Activated naive CD8-positive, alpha-beta T cell treated with anti-CD3 and anti-CD28 coated beads, Interleukin-2, amount 50 U/mL, for 16 hours (primary cell): ENCODE results near the gene CBX2.
A peak's percentile ranks its signal among the peaks of the same experiment; 100 is the strongest.

ENCODE experiments used
- DNase-seq: peaks from one replicate; pipeline ENCODE4 v3.0.0-alpha.2; 2020; ENCODE audit warnings: low read depth, low spot score

The CBX2 gene

GRCh38 chr17:79799174-79799537, 21.2 kb downstream of the CBX2 start:
- no peak for DNase-seq

- DNase-seq = no peak
Measured at GRCh38 chr17:79799538-79800324, 21.8 kb downstream of the CBX2 start.

DNA sequence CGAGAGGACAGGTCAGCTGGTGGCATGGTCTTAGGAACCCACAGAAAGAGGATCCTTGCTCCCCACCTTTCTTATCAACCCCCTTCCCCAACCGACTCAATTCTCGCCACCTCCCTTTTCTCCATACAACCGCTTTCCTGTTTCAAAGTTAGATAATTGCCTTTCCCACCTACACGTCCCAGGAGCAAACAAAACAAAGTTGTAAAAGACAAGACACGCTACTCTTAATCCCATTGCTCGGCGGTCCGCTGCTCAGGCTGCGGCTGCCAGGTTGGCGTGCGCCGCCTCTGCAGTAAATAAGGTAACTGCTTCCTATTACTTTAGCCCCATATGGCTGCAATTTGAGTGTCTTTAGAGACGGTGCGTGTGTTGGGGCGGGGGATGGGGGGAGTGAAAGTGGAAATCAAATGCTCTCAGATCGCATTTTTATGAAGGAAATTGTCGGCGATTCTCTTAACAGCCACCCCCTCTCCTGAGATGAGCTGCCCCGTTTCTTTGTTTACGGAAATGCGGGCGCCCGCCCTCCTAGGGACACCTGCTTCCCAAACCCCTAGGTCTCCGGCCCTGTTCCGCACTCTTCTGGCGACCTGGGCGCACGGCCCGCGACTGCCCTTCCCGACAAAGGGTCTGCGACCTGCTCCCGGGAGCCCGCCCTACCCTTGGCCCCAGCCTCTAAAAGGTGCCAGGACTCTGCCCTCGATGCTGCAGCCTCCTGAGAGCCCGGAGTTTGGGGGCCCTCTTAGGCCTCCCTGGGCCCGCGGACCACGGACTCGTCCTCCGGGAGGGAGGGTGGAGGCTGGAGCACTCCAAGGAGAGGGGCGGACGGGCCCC, 22.6 kb downstream of the CBX2 start:
- no peak for DNase-seq

DNA sequence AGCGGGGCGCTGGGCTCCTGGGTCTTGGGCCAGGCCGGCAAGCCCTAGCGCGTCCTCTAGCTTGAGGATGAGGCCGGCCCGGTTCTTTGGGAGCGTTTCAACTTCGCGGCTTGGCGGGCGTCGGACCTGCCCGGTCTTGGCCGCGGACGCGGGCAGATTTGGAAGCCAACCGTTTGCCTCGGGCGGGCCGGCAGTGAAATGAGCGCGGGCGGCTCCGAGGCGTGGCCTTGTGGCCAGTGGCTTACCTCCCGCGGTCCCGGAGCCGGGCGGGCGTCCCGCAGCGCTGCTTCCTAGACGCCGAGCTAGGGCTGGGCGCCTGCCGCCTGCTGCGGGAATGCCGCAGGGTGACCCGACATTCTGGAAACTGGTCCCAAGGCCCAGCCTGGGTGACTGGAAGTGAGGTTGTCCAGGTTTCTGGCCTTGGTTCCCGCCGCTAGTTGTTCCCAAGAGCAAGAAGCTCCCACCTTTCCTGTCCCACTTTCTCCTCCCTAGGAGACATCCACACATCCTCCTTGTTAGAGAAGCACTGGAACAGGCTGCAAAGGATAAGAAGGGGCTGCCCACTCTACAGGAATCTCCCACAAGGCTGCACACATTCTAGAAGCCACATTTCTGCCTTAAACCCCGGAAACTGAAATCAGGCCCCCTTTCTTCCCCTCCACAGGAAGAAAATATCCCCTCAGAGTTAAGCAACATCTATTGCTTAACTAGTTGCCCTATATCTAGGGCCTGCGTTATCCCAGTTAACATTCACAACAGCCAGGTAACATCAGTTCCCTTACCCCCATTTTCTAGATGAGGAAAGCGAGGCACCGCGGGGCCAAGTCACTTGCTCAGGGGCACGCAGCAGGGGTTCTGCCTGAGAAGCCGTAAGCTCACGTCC, 23.4 kb downstream of the CBX2 start:
- DNase-seq = no peak

GRCh38 chr17:79802039-79802735, 24.2 kb downstream of the CBX2 start:
- DNase-seq = no peak

- no peak for DNase-seq
Measured at GRCh38 chr17:79802736-79803420, 24.9 kb downstream of the CBX2 start.

DNA sequence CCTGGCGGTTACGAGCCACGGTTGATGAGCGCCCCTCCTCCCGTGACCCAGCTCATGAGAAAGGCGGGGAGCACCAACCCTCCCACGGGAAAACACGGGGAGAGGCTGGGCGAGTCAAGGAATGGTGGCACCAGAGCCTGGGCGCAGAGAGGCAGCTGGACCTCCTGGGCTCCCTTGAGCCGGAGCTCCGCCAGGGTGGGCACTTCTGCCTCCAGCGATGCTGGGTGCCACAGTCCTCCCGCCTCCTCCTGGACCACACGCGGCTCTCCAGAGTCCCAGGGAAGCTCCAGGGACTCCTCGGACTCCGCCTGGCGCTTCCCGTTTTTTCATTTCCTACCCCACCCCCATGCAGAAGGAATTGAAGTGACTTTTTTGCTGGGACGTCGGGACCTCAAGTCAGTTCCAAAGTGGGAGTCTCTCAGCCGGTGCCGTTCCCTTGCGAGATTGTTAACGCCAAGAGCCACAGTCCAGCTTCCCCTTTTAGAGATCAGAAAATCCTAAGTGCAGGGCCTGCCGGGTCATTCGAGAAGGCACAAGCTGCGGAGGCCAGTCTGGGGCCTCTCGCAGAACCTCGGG, 25.6 kb downstream of the CBX2 start:
- no peak for DNase-seq

DNA sequence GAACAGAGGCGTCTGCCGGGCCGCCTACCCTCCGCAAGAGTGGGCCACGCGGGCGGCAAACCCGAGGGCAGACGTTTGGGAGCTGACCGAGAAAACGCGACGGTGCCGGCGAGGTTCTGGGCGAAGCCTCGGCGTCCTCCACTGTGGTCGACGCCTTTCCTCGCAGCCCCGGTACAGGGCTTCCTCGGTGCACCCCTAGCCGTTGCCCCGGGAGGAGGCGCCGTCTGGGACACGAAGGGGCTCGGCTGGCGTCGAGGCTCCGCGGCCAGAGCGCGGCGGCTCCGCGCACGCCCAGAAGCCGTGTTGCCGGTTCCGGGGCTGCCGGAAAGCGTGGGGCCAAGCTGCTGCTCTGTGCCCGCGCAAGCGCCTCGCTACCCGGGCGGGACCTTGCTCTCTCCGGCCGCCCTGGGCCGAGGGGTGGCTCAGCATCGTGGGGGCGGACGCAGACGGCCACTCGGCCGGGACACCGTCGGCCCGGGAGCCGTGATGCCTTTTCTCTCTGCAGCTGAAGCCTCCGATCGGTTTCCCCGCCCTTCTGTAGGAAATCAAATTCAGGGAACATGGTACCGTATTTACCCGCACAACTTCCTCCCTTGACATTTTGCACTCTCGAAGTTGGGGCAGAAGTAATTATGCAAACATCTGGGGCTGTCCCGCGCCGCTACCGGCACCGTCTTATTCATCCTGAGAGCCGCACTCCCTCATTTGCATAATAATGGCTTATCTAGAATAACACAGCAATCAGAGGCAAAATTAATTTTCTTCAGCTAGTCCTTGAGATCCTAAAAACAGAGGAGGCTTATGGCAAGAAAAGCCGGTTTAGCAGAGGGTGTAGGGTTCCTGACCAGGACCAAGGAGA, 26.3 kb downstream of the CBX2 start:
- peak; percentile 52 for DNase-seq

- no peak for DNase-seq
Measured at GRCh38 chr17:79804856-79805696, 27.1 kb downstream of the CBX2 start.

GRCh38 chr17:79806446-79806760, 28.5 kb downstream of the CBX2 start:
- no peak for DNase-seq

DNA sequence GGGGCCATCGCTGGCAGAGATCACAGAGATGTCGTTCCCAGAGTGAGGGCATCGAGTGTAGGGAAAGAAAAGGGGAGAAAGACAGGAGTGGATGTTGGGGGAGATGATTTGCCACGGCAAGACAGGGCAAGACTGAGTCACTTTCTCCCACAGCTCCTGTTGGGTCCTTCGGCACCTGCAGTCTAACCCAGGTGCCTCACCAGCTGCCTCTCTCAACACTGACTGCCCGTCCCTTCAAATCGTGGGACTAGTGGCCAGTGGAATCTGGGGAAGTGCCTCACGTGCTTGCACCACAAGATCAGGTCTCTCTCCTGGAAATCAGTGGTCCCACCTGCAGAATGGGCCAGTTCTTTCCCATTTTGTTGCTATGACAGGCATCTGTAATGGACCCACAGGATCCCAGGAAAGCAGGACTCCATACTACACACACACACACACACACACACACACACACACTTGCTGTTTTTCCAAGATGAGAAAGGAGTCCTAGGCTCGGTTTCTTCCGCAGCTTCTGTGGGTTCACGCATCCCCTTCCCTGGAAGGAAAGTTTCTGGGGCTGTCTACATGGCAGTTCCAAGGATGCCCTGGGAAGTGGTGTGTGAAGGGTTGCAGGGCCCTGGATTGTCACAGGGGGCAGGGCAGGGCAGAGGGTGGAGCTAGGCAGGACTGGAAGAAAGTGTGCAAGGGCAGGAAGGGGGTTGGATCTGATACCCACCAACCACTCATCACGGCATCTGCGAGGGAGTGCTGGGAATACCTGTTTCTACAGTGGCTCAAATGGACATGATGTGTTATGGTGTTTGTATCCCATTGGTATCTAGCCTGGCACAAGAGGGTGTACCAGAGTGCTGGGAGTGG, 29.1 kb downstream of the CBX2 start:
- no peak for DNase-seq

DNA sequence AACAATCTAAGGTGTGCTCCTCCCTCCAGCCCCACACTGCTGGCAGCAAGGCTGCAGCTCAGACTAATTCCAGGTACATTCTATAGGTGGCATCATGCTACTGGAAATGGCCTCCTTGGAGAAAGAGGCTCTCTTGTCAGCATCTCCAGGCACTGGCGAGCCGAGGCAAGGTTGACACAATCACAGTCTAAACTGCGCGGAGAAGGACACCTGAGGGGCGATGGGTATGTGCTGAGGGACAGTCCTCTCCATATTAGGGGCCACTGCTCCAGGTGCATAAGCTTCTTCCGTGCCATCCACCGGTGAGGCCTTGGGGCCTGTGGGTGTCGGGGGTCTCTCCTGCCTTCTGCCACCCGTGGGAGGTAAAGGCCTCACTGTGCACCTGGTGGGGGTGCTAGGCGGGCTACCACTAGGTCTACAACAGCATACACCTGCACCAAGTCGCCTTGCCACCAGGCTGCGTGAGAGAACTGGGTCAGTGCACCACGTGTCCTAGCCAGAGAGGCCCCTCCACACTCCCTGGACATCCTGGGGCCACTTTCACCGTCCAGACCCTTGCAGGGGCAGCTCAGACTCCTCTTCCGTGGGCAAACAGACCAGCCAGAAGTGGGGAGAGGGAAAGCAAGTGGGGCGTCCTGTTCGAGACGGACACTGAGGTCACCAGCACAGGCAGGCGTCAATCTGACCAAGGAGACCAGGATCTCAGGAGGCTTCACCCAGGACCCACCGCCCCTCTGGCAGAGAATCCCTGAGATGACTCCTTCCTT, 31.0 kb downstream of the CBX2 start:
- no peak for DNase-seq

DNA sequence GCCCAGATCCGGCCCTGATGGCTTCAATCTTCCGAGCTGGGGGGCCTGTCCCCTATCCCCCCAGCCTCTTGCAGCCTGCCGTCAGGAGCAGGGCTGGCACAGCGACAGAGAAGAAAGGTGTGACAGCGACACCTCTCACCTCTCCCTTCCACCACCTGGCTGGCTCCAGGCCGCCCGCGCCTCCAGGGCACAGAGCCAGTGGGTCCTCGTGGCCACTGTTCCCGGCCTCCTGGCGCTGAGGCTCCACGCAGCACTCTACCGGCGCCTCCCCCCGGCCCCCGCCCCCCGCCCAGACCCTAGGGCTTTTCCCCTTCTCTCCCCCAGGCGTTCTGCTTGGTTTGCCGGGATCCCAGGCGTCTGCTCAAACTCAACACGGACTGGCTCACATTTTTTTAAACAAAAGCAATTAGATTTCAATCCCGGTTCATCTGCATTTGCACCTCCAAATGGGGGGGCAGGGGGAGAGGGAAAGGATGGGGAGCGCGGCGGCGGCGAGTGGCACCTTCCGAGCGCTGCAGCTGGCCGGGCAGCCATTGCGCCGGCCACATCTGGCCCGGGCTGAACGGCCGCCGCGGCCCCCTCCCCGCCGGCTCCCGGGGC, 31.7 kb downstream of the CBX2 start:
- no peak for DNase-seq

- peak; percentile 42 for DNase-seq
Measured at GRCh38 chr17:79810130-79811010, 32.4 kb downstream of the CBX2 start.

DNA sequence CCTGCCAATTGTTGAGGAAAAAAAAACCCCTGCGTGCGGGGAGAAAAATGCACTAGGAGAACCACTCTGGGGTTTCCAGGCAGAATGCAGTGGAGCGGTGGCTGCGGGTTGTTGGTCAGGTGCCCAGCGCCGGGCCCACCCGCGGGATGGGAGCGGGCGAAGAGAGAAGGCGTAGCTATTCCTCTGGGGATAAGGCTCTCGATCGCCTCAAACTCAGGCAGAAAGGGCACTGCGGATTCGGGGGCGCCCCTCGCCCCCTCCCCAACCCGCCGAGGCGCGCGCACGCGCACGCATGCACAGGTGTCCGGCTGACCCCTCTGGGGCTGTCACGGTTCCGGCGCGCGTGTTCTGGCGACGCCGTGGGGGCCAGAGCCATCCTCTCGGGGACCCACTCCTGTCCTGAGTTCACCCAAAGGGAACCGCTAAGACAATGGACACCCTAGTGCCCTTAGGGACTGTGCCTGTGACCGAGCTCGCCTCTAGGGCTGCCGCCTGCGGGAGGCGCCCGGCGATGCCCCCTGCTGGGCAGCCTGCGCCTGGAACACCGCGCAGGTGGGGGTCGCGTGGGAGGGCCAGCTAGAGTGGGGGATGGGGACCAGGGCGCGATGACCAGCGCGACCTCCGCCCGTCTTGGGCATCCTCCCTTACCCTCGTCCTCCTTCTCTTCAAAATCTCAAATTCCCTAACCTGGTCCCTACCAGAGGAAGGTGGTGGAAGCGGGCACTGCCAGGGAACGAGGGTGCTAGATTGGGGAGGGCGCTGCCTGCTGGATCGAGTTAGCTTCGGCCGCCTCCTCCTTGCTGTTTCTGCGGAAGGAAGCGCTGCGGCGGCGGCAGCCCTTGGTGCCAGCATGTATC, 33.3 kb downstream of the CBX2 start:
- no peak for DNase-seq
